ENCODE results near the gene PAX6. TPM values are rescaled to one million over a fixed set of nuclear protein-coding genes. Genes with fewer than 3 reads are reported as not detected.

The PAX6 gene
- total and polyA plus RNA-seq, 9 of the 15 experiments (the other 6 are each of a cell fraction or from before 2014, with no cell fraction given): 1.5 to 10.9 (median 5.3) TPM

- CTCF ChIA-PET (ENCODE audit: low intra/inter-chr PET ratio): no interaction called here
- no TSS peak for BruUV-seq (replicated peaks)
- intact Hi-C loops (cut with micrococcal nuclease): no loop called here
Observed at GRCh38 chr11:31800398-31801265, 10.5 kb downstream of the PAX6 start.

More at GRCh38 chr11:31800398-31801265, 10.5 kb downstream of the PAX6 start:
- Histone ChIP-seq H3K9me3 (replicated peaks; ENCODE audit: control insufficient read depth, insufficient read depth, low read depth, low read length) (no peaks in the 10 kb centered on the region), H3K27ac (ENCODE audit: extremely low read depth, low read depth, low read length) (no peak overlapping the region), H3K36me3 (ENCODE audit: control insufficient read depth, insufficient read depth, low read length) (no peaks in the 10 kb centered on the region), H3K79me2 (ENCODE audit: control insufficient read depth, insufficient read depth, low read length) (no peaks in the 10 kb centered on the region), H3K4me1 (replicated peaks in 1 of 2; ENCODE audit: control insufficient read depth in 2 of 2, insufficient read depth in 2 of 2, low read length in 2 of 2) (peaks cover 0 to 3% of the 10 kb centered on the region in 2 experiments; a peak in 4 of 5 replicates), H4K20me1 (replicated peaks; ENCODE audit: control insufficient read depth, insufficient read depth, low read length) (no peaks in the 10 kb centered on the region), H3K4me2 (ENCODE audit: insufficient read depth, low read length) (no peak overlapping the region), H2AFZ (ENCODE audit: low read depth, low read length) (no peak overlapping the region), H3K9me1 (ENCODE audit: control insufficient read depth, insufficient read depth, low read length) (no peaks in the 10 kb centered on the region), H3K27me3 (ENCODE audit: control insufficient read depth in 2 of 2, insufficient read depth in 2 of 2, low read length in 2 of 2) (peaks cover 6 to 45% of the 10 kb centered on the region in 2 experiments; a peak in 4 of 5 replicates), H3K4me3 (no peak overlapping the region), H3K9ac (ENCODE audit: insufficient read depth in 1 of 2, low read depth in 2 of 2, low read length in 2 of 2) (no peak overlapping the region)
- ATAC-seq: no peak
- no peak for DNase-seq (ENCODE audit: extremely low read depth in 1 of 4, low spot score in 3 of 4)
- no peak for FAIRE-seq
- in situ Hi-C loops (cut with MboI): no loop called here
- TF ChIP-seq EGR1 (conservative IDR thresholded peaks at IDR 0.05) (no peak), MTA2 (IDR thresholded peaks at IDR 0.05; ENCODE audit: low read depth) (no peak), ARHGAP35 (IDR thresholded peaks at IDR 0.05; ENCODE audit: partially characterized antibody) (no peak), HDAC3 (IDR thresholded peaks at IDR 0.05; ENCODE audit: borderline replicate concordance, partially characterized antibody) (no peak), ZNF318 (IDR thresholded peaks at IDR 0.05; ENCODE audit: borderline replicate concordance in 1 of 2, low read depth in 1 of 2) (no peak), CBX5 (IDR thresholded peaks at IDR 0.05; ENCODE audit: borderline replicate concordance, low read depth) (no peak), NFXL1 (CRISPR knock-in tag; IDR thresholded peaks at IDR 0.05) (no peak), ILK (tag; IDR thresholded peaks at IDR 0.05; ENCODE audit: borderline replicate concordance, low read depth) (no peak), TAF9B (IDR thresholded peaks at IDR 0.05; ENCODE audit: partially characterized antibody) (no peak), BDP1 (IDR thresholded peaks at IDR 0.05; ENCODE audit: insufficient read depth, insufficient read length) (no peak), LARP7 (IDR thresholded peaks at IDR 0.05) (no peak), ZNF780A (CRISPR knock-in tag; IDR thresholded peaks at IDR 0.05) (no peak)
- 43% methylated on average over 23 of the region's 23 CpGs for WGBS (ENCODE audit: insufficient coverage, low coverage, missing lambda C conversion rate)
- POLR2A ChIA-PET: interaction anchor here (0.9 kb wide), 1 partner anchor 72 kb away, joined by 3 read pairs; no protein-coding TSS in a partner anchor

All from K562 (cell line).